HG03159 (cell line): ENCODE measurements around the gene KCNMA1.
"Not testable (repeated sequence)": the region's sequence is repeated elsewhere in the genome, so short reads cannot be mapped to it uniquely, and the experiment has no call there.

ENCODE experiments used
- ATAC-seq: cut with Tn5 transposase; IDR thresholded peaks from one replicate; pipeline ENCODE4 v1.9.1; 2021; ENCODE audit warnings: mild to moderate bottlenecking, moderate library complexity; ENCODE audit not compliant: unreplicated experiment

The KCNMA1 gene

DNA sequence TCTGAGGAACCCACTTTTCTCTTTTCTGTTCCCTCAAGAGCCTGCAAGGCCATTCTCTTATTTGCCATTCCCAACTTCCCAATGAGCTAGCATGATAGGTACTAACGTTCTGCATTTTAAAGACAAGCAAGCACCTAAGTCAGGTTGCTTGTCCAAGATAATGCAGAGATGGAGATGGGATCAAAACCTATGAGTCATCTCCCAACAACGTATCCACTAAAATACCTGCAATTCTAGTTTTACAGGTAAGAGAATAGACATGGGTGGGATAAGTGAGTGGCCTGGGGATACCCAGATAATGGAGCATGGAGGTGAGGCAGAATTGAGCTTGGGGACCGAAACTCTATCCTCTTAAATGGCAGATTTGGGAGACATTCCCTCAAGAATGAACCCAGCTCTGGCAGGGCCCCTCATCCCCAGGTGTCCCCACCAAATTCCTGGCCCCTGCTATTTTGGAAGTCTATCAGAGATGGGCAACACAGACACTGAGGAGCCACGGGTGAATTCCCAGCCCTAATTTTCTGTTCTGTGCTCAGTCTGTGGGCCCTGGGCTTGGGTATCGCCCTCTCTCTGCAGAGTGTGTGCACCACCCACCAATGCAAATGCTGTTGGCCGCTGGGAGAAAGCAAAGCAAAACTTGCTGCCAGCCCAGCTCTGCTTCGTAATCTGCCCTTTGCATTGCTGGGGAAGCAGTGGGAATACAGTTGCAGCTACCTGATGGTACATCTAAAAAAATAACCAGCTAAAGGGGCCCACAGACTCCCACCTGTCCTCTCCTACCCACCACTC is 98.3 kb downstream of the KCNMA1 start:
- no peak for ATAC-seq

DNA sequence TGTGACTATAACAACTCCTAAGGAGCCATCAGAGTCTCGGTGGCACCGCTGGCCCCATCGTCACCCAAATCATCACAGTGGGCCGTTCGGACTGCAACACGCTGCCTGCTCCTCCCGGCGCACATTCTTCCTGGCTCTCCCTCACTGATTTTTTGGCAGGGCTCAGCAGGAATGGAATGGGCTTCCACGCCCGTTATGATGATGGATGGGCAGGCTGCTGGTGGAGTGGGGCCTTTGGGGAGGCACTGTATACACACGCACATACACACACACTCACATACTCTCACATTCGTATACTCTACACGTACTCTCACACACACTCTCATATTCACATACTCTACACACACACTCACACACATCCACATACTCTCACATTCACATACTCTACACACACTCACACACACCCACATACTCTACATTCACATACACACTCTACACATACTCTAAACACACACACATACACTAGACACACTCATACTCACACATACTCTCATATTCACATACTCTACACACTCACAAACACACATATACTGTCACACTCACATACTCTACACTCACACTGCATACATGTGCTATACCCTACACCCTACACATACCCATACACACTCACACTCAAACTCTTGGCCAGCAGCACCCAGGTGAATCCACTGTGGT is 99.8 kb downstream of the KCNMA1 start:
- ATAC-seq: no peak

DNA sequence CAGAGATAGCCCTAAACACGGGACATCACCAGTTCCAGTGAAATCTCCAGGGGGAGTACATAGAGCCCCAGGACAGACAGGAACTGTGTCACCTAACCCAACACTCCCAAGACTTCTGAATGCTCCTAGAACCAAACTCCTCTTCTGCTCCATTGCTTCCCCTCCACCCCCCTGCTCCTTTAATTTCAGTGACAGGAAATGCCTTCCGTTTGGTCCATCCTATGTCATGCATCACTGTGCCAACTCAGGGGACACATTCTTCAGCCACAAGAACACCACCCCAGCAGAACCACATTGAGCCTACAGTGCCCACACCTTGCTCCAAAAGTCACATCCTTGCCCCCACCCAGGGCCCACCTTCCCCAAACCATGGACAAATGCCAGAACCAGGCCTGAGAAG is 100.5 kb downstream of the KCNMA1 start:
- no peak for ATAC-seq

DNA sequence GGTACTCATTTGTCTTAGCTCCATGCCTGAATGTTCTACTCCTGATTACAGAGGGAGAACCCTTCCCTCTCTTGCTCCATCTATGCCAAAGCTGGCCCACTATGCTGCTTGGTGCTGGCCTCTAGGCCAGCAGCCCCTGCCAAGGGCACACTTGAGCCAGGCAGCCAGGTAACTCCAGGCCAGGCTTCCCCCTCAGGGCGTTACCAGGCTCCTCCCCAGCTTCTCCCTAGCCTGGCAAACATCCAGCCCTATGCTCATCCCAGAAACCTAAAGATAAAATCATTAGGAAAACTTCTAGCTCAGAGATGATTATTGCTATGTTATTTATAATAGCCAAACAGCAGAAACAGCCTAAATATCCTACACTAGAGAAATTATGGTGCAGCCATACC is 103.7 kb downstream of the KCNMA1 start:
- ATAC-seq: no peak

DNA sequence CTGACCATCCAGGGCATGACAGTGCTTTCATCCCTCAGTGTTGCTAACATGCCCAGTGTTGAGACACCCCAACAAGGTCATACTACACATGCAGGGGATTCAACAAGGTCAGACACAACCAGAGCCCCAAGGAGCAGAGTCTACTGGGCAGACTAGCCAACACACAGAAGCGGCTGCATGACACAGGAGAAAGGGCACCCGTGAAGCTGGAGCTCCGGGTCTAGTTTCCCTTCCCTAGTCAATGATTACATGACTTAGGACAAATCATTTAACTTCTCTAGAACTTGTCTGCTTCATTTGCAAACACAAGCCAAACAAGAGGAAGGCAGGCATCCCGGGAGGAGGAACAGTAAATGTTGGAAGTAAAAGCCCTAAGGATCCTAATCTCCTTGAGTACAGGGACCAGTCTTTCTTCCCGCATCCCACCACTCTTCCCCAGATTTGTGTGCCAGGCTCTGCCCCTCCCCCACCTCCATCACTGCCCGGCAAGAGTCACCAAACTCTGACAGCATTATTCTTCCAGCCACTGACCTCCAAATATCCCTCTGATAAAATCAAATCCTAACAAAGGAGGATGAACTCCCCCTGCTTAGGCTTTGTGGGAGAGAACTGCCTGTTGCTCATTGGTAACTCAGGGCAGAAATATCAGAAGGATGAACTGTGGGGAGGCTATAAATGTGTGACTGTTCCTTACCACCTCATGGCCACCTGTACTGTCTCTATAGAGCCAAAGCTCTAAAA is 104.3 kb downstream of the KCNMA1 start:
- no peak for ATAC-seq

DNA sequence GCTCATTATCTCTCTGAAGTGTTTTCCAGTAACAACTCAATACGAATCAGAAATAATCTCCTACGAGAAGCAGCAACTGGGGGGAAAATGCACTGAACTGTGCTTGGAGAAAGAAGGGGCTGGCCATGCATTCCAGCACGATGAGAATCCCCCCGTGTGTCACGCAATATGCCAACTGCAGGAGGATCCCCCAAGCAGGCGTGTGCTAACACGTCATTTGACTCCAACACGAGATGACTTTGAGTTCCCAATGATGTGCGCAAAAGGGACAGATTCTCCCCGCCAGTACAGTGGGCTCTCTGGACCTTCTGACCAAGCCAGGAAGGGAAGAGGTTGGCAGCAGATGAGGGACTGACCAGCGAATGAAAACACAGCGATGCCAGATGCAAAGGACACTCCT is 105.5 kb downstream of the KCNMA1 start:
- no peak for ATAC-seq

DNA sequence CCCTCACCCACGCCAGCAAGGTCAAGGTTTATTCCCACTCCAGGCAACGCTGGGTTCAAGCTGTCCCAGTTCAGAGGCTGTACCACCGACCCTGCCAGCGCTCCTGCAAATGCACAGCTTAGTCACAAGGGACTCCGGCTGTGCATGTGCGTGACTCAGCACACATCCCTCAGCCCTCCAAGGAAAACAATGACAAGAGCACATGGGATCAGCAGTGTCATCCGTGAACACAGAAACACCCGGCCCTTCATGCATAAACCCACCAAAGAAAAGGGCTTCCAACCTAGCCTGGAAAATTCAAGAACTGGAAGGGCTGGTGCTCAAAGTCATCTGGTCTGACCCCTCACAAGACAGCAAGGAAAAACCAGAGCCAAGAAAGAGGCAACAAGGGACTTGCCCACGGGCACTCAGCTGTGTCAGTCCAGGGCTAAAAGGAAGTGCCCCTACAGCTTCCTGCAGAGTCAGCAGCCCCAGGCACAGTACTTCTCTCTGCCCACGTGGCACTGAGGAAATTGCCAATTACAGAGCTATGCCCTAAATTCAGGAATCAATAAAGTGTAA is 106.1 kb downstream of the KCNMA1 start:
- ATAC-seq: no peak

DNA sequence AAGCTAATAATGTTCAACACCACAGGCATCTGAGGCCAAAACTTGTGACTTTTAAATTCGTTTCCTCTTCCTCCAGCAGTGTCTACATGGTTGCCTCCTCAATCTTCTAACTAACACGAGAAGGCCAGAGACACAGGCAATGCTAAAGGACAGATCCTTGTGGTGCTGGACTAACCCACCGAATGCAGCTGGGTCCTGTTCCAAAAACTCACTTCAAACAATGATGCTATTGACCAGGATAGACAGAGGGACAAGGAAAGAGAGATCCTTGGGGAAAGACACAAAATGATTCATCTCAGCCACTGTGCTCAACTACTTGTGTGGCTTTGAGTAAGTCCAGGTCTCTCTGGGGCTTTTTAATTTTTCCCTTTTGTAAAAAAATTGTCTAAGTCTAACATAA is 107.6 kb downstream of the KCNMA1 start:
- ATAC-seq: no peak

DNA sequence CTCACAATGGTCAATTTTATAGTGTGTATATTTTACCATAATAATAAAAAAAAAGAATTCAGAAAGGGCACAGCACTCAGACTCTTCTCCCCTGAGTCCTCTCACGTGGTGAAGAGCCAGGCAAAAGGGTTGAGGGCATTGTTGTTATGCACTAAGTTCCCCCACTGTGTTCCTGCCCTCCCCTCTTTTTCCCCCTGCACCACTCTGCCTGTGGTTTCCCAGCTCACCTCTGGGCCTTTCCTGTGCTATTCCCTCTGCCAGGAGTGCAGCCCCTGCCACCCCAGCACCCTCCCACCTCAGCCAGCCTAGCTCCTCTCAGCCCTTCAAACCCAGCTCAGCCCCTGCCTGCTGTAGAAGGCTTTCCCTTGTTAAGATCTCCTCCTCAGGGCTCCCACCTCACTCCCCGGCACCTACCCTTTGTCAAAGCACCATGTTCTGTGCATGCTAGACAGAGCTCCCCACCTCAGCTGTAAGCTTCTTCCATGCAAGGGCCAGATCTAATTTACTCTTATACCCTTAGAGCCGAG is 108.5 kb downstream of the KCNMA1 start:
- ATAC-seq: no peak

DNA sequence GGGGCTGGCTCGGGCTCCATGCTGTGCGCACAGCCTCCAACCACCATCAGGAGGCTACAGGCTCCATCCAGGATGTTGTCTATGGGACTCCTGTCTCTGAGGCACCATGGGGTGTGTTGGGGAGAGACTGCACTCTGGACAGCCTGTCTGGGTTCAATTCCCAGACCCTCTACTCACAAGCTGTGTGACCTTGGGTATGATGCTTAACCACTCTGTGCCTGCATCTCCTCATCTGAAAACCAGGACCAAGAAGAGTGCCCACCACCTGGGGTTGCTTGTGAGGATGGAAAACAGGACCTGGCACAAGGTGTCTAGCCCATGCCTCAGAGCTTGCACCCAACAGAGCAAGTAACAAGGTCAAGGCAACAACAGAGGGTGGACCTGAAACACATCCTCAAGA is 109.8 kb downstream of the KCNMA1 start:
- ATAC-seq: no peak

DNA sequence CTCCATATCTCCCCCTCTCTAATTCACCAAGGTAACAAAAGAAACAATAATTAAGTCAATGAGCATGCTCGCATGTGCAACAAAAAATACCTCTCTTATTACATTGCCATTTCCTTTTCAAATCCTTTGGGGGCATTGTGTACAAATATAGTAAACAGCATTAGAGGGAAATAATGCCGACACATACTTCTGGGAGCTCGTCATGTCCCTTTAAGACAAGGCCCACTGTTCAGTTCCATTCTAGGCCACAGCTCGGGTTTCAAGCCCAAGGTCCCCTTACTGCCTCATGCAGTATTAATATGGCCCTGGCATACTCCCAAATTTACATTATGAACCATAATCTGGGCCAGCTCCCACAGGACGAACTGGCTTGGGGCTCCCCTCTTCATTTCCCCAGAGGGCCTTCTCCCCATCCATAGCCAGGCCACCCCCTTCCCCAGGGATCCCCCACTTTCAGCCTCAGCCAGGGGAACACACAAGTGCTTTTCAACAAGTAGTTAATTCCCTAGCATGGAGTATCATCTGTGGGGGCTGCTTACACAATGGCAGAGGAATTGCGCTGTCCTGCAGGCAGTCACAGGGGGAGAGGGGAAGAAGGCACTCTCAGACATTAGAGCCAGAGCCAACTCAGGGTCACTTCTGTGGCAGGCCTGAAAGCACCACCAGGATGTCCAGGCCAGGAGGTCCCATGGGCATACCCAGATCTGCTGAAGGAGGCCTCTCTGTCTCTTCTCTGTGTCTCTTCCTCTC is 110.6 kb downstream of the KCNMA1 start:
- no peak for ATAC-seq

DNA sequence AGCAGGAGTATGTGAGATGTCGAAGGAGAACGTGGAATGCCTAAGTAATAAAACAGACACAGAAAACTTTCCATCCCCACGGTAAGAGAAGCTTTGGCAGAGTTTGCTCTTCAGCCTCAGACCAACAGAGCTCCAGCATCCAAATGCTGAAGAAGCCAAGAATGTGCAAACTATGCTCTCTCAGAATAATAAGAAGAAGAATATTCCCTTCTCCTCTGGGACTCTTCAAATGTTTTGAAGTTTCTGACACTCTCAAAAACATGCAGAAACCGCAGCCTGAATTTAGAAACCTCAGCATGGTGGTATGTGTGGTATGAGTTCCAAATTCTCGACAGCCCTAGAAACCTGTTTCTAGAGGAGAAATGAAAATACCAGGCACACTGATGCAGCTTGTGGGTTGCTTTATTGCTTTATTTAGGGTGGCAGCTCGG is 113.3 kb downstream of the KCNMA1 start:
- no peak for ATAC-seq

DNA sequence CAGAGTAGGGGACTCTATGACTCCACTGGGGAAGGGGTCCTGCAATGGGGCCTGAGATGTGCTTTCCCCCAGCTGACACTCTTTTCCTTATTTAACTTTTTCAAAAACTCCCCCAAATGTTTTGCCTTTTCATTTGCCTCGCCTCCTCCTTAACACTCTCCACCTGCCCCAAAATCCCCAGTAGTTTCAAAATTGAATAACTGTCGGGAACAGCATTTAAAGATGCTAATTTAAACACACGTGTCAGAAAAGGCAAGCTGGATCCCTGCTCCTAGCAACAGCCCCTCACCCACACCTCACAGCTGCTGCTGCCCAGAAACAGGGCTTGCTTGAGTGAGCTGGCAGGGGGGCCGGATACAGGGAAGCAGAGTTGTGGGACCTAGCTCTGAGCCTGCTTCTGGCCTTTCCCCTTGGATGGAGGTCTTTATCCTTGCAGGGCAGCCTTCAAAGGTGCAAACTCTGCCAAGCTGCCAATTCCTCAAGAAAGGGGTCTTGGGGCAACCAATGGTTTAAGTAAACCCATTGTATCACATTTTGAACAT is 115.3 kb downstream of the KCNMA1 start:
- no peak for ATAC-seq

DNA sequence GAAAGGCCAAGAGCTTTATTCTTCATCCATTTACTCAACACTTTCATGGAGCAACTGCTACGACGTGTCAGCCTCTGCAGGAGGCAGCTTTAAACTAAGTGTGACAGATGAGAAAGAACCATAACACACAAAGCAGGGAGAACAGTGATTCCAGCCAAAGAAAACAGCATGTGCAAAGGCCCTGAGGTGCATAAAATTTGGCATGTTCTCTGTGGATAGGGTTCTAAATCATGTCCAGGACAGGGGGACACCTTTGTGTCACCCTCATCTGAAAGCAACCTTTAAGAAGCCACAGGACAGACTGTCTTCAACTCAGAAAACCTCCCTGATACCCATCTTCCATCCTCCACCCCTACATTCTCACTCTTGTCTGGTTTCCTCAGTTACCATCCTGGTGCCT is 116.6 kb downstream of the KCNMA1 start:
- no peak for ATAC-seq

DNA sequence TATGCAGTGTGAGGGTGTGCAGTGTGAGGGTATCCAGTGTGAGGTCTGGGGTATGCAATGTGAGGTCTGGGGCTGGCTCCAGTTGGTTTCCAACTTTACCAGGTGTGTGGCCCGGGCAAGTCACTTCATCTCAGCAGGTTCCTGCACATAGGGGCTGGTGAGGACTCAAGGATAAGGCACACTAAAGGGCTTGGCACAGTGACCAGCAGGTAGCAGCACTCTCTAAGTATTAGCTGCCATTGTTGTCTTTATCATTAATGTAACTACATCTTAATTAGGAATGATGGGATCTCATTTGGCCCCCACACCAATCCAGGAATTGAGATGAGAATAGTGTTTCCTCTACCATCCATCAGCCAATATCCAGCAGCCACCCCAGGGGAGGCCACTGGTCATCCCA is 117.3 kb downstream of the KCNMA1 start:
- no peak for ATAC-seq

DNA sequence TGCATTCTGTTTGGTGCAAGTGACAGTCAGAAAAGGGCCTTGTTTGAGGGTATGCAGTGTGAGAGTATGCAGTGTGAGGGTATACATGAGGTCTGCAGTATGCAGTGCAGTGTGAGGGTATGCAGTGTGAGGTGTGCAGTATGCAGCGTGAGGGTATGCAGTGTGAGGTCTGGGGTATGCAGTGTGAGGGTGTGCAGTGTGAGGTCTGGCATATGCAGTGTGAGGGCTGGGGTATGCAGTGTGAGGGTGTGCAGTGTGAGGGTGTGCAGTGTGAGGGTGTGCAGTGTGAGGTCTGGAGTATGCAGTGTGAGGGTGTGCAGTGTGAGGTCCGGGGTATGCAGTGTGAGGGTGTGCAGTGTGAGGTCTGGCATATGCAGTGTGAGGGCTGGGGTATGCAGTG is 117.8 kb downstream of the KCNMA1 start:
- ATAC-seq: not testable (repeated sequence)

DNA sequence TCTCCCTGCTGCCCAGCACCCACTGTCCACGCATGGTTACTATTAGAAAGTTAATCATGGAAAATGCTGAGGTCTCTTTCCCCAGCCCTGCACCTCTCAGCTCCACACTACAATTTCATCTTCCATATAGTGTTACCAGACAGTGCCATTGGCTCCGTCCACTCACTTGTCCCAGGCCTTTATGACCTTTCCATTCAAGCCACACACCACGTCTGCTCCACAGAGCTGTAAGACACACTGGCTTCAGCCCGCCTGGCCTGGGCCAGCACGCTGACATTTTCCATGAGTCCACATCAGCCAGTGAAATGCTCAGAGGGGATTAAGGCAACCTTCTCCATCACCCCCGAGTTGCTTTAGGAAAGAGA is 118.7 kb downstream of the KCNMA1 start:
- ATAC-seq: no peak

DNA sequence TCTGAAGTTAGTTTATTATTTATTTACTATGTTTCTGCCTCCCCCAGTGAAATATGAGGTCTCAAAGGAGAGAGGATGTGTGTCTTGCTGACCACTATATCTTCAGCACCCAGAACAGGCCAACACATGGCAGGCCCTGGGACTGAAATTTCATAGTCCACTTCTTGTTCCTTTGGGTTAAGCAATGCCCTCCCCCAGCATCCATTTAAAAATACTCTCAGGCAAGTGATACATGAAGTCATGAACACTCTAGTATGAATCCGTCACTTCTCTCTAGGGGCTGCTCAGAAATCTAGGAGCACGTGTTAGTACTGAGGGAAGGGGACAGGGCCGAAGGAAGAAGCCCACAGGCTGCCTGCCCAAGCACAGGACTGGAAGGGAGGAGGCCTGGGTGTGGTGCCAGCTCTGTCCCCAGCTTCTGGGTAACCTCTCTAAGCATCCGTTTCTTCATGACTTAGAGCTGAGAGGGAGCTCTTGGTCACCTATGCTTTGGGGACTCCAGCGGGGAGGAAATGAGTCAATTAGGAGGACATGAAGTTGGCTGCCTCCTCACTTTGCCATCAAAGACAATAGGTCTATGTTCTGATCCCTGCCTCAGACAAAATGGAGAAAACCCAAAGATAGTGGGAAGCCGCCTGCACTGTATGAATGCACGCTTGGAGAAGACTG is 119.2 kb downstream of the KCNMA1 start:
- ATAC-seq: no peak

DNA sequence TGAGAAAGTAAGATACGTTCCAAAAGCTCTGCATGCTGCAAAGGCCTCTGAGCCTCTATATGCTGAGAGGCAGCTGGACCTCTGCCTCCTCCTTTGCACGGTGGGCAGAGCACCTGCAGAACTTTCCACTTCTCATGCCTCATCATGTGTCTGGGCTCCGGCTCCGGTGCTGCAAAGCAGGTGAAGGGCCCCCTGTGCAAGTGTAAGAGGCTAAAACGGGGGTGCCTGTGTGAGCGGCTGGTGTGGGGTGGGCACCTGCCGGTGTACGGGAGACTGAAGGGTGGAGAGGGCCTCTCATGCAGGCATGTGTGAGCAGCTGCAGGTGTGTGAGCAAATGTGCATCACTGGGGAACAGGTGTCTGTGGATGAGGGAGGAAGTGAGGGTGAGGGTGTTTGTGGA is 121.0 kb downstream of the KCNMA1 start:
- no peak for ATAC-seq

DNA sequence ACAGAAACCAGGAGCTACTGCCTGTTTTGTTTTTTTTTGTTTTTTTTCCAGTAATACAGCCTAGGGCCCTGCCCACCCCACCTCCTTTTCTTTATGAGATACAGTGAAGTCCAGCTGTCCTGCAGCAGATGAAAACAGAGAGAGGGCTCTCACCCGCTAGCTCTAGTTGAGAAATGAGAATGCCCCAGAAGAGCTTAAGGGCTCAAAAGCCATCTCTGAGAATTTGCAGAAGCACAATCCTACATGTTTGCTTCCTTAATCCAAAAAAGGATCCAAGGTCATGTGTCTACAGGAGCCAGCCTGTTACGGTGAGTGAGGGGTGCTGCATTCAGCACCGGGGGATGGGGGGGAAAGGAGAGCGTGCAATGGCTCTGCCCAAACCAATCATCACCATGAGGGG is 122.7 kb downstream of the KCNMA1 start:
- ATAC-seq: no peak
